GM21825 (cell line): ENCODE measurements around the gene AMDHD2.

Source experiments
- ATAC-seq: cut with Tn5 transposase; IDR thresholded peaks from one replicate; pipeline ENCODE4 v1.9.1; 2021; ENCODE audit warnings: mild to moderate bottlenecking, moderate library complexity; ENCODE audit not compliant: unreplicated experiment

AMDHD2 gene

DNA sequence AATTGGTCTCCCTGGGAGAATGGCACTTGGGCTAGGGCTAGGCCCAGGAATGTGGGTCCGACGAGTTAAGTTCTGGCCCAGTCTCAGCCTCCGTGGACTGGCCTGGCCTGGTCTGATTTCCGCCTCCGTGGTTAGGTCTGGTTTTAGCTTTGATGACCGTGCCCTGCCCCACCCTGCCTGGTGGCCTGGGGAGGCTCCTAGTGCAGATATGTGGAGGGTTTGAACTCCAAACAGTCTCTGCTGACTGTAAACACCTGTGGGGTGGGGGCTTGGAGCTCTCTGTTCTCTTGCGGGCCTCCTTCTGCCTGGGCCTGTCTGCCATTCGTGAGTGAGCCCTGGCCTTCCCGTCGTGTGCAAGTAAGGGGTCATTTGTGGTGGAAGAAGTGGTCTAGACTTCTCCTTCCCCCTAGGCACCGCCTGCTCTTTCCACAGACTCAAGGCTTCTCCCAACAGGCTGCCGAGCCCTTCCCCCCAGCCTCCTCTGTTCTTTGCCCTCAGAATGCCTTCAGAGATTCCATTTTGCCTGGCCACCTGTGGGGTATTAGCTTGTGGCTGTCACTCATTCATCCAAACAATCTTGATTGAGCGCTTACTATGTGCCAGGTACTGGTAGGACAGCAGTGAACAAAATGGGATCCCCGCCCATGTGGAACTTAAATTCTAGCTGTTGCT lies 4.9 kb upstream of the AMDHD2 start:
- no peak for ATAC-seq

DNA sequence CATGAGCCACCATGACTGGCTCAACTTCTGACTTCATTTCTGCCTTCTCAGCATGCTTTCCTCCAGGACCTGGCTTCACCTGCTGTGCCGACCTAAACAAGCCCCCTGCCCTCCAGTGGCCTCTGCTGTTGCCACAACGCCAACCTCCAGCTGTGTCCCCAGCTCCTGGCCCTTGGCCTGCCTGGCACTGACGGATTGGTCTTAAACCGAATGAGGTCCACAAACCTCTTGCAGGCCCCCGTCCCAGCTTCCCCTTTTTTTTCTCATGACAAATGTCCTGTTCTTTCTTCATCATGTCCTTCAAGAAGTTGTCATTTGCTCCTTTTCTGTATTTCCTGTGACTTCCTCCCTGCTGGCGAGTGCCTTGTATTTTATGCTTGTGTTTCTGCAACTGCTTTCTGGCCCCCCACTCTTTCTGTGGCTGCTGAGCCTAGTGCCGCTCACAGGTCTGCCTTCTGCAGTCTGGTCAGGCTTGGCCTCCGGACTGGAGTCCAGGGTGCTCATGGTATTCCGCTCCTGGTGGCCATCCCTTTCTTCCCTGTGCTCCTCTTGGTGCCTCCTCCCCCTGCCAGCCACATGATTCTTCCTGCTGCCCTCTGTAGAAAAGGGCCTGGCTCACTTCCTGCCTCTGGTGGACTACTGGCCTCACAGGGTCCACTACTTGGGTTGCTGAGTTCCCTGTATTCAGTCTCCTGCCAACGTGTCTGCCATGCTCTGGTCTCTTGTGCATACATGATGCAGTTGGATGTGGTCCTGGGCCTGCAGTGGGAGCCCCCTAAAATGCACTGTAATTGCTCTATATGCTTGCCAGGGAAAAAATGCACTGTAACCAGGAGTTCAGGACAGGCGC lies 3.6 kb upstream of the AMDHD2 start:
- no peak for ATAC-seq

DNA sequence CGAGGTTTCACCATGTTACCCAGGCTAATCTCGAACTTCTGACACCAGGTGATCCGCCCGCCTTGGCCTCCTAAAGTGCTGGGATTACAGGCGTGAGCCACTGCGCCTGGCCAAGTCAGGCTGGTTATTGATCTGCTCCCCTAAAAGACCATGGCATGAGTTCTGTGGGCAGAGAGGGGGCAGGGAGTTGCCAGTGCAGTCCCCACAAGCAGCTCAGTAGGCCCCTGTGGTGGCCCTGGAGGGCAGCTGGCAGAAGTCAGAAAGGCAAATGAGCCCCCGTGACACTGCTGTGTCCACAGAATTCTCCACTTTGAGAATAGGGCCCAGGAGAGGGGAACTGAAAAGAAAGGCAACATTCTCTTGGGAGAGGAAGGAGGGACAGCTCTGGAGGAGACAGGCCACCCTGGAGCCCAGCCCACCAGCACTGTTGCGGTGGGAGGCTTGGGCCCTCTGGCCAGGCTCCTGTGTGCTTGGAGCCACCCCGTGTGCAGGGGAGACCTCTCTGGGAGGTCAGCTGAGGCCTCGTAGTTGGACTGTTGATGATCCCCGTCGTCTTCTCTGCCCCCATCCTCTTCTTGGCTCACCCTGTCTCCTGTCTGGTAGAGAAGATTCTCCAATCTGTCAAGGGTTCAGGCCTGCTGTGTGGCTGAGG lies 2.1 kb upstream of the AMDHD2 start:
- no peak for ATAC-seq

DNA sequence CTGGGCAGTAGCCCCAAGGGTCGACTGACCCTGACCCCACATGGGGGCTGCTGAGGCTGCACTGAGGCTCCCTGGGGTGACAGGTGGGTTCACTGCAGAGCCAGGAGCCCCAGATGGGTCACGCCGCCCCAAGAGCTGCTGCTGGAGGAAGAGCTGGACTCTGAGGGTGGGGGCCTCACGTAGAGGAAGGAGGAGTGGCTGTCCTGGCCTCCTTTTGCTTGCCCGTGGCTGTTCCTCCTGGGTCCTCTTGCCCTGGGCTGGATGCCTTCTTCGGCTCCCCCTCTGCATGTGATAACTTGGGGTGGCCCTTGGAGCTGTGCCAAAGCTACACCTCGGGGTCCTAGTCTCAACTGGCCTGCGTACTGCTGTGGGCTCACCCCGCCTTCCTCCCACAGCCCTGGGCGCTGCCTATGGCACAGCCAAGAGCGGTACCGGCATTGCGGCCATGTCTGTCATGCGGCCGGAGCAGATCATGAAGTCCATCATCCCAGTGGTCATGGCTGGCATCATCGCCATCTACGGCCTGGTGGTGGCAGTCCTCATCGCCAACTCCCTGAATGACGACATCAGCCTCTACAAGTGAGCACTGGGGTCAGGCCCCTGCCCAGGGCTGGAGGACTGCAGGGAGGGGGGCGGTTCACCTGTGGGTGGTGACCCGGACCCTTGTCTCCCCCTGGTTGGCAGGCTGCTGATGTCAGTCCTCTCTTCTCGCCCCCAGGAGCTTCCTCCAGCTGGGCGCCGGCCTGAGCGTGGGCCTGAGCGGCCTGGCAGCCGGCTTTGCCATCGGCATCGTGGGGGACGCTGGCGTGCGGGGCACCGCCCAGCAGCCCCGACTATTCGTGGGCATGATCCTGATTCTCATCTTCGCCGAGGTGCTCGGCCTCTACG lies 1.1 kb upstream of the AMDHD2 start:
- ATAC-seq = no peak

DNA sequence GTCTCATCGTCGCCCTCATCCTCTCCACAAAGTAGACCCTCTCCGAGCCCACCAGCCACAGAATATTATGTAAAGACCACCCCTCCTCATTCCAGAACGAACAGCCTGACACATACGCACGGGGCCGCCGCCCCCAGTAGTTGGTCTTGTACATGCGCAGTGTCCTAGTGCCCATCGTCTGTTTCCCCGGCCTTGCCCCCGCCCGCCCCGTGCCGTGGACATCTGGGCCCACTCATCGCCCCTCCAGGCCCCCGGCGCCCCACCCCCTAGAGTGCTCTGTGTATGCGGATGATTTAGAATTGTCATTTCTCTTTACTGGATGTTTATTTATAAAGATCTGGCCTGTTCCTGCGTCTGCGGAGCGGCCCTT lies 475 bp upstream of the AMDHD2 start:
- no peak for ATAC-seq

DNA sequence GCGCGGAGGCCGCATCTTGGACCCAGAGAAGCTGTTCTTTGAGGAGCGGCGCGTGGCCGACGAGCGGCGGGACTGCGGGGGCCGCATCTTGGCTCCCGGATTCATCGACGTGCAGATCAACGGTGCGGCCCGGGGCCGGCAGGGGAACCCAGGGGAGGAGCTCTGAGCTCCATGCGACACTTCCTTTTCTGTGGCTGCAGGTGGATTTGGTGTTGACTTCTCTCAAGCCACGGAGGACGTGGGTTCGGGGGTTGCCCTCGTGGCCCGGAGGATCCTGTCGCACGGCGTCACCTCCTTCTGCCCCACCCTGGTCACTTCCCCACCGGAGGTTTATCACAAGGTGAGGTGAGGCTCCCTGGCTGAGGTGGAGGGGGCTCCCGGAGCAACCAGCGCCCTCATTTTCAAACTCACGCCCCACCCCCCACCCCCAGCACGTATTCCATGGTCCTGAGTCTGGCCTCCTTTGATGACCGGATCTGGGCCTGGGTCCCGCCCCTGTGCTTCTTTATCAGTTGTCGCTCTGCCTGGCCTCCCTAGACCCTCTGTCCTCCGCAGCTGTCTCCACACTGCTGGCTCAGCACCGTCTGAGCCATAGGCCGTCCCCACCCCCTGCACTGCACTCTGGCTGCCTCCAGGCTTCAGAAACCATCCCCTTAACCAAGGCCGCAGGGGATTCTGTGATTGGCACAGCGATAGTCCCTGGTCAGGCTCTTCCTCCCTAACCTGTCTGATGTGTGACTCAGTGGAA lies 787 bp downstream of the AMDHD2 start:
- no peak for ATAC-seq

DNA sequence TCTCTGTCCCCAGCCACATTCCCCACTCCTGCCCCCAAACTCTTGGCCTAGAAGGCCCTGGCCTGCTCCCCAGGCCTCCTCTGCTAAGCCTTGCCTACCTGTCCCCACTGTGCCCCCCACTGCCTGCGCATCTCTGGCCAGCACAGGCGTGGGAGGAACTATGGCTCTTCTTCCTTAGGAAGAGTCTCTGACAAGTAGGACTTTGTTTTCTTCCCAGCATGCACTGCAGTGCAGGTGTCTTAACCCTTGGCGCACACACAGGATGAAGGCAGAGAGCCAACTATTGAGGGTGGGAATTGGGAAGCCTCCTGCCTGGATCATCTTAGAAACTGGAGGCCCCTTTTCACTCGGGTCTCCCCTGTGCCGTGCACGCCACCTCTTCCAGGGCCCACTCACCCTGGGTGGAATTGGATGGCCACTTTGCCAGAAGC lies 3.6 kb downstream of the AMDHD2 start:
- no peak for ATAC-seq

DNA sequence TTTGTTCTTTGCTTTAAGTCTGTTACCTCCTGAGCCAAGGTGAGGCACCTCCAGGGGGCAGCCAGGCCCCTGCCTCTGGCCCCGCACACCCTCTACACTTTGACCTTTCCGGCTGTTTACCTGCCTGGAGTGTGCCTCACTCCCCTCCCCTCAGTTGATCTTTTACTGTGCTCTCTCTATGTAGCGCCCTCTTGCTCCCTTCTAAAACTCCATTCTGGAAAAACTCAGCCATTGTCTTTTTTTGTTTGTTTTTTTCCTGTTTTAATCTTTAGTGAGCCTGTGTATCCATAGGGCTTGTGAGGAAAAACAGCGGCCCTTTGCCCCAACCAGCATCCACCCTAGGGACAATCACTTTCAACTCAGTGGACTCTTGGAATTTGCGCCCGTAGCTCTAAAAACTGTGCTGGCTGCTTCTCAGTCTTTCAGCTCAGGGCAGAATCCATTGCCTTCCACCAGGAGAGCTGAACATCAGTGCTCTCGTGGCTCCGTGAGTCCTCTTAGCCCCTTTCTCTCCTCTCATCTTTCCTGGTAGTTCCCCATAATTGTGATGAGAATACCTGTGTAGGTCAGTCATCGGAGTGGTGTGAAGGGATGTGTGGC lies 4.3 kb downstream of the AMDHD2 start:
- no peak for ATAC-seq

DNA sequence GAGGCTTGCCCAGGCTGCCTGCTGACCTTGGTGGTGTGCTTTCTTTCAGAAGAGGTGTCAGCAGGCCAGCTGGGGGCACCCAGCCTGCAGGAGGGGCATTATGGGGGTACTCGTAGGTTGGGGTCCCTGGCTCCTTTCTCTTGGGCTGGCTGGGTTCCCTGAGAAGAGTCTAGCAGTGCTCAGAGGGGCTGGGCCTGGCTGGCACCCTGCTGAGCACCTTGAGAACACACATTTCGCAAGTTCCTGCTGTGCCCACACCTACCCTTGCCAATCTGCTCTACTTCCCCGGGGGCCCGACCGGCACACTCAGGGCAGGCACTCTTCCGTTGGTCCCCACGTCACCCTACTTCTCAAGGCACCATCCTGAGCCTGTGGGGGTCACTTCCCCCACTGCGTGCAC lies 6.0 kb downstream of the AMDHD2 start:
- no peak for ATAC-seq

DNA sequence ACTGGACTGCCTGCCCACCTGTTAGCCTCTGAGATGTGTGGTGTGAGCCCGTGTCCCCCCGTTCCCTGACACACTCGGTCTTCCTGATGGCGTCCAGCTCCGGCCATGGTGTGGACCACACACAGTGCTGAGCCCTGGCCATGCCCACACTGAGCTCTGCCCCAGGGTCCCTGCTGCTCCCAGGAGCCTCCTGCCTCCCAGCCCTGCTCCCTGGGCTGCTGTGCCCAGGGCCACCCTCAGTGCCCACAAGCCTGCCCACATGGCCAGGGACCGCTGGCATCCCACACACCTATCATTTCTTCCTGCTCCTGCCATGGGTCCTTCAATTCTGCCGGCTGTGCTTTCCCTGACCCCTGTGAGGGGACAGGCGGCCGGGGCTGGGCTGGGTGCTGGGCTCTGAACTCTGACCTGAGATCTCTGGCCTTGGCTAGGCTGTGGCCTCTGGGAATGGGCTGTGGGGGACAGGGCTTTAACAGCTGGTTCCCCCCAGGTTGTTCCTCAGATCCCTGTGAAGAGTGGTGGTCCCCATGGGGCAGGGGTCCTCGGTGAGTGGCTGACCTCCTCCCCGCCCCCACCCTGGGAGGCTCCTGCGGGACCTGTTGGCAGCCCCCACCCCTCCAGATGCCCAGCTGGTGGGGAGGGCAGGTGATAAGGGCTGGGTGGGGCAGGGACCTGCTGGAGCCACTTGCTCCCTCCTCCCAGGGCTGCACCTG lies 7.1 kb downstream of the AMDHD2 start:
- no peak for ATAC-seq

DNA sequence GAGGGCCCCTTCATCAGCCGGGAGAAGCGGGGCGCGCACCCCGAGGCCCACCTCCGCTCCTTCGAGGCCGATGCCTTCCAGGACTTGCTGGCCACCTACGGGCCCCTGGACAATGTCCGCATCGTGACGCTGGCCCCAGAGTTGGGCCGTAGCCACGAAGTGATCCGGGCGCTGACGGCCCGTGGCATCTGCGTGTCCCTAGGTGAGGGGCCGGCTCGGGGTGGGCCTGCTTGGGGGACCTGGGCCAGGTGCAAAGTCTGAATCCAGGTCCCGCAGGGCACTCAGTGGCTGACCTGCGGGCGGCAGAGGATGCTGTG lies 7.6 kb downstream of the AMDHD2 start:
- ATAC-seq = no peak

DNA sequence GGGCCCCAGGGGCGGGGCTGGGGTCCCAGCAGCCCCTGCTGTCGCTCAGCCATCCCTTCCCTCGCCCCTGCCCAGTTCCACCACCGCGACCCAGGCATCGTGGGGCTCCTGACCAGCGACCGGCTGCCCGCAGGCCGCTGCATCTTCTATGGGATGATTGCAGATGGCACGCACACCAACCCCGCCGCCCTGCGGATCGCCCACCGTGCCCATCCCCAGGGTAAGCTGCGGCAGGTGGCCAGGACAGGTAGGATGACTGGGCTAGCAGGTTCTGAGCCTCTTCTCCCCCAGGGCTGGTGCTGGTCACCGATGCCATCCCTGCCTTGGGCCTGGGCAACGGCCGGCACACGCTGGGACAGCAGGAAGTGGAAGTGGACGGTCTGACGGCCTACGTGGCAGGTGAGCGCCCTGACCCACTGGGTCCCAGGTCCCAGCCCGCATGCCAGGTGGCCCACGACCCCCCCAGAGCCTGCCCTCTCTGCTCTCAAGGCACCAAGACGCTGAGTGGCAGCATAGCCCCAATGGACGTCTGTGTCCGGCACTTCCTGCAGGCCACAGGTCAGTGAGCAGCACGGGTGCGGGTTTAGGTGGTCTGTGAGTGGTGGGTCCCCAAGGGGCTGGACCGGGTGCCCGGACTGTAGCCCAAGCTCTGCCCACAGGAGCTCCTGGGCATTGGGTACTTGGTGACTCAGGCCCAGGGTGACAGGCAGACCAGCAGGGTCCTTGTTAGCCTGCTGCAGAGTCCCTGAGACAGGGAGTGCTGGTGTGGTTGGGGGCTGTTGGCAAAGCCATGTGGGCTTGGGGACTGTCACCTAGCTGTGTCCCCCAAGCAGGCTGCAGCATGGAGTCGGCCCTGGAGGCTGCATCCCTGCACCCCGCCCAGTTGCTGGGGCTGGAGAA lies 8.2 kb downstream of the AMDHD2 start:
- no peak for ATAC-seq

DNA sequence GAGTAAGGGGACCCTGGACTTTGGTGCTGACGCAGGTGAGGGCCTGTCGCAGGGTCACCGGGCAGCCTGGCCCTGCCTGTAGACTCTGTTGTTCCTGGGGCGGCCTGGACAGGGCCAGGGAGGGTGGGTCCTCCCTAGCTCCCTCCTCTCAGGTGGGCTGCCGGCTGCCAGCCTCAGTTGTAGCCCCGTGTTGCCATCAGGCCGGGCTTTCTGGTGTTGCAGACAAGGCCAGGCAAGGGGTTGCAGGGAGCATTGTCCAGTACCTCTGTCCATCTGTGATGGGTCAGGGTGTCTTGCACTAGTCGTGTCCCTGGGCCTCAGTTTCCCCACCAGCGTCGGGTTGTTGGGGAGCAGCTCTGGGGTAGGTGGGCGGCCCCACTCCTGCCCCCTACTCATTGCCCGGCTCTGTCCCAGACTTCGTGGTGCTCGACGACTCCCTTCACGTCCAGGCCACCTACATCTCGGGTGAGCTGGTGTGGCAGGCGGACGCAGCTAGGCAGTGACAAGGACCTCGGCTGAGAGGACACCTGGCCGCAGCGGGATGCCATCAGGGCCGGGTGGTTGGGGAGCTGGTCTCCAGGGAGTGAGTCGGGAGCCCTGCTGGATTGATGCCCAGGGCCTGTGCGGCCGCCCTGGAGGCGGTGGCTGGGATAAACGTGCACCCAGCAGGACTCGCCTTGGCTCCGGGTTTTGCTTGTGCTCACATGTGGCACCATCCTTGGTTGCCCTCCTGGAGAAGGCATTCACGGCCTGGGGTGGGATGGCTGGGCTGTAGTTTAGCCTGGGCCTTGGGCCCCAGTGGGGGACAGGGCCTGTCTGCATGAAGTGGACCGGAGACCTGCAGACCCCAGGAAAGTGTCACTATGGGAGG lies 9.1 kb downstream of the AMDHD2 start:
- ATAC-seq = no peak

DNA sequence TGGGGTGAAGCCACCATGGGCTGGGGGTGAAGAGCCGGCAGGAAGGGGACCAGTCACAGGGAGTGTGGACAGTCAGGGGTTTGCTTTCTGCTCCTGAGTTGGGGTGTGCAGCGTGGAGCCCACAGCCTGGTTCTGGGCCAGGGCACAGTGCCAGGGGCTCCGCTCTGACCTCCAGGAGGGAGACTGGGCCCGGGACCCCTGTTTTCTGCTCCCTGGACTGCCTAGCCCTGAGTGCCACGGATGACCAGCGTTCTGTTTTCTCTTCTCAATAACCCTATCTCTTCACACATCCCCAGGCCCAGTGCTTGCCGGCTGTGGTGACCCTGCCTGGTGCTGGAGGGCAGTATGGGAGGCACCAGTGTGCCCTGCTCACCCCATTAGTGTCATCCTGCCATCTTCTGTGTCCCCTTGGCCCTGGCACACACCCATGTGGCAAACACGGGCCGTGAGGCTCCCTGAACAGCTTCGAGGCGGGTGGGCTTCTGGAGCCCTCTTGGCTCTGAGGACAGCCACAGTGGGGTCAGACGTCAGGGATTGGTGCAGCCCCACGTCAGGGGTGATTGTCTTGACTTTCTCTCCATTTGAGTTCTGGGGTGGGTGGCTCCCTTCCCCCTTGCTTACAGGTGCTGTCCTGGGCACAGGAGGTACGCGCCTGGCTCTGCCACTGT lies 9.9 kb downstream of the AMDHD2 start:
- ATAC-seq = no peak

DNA sequence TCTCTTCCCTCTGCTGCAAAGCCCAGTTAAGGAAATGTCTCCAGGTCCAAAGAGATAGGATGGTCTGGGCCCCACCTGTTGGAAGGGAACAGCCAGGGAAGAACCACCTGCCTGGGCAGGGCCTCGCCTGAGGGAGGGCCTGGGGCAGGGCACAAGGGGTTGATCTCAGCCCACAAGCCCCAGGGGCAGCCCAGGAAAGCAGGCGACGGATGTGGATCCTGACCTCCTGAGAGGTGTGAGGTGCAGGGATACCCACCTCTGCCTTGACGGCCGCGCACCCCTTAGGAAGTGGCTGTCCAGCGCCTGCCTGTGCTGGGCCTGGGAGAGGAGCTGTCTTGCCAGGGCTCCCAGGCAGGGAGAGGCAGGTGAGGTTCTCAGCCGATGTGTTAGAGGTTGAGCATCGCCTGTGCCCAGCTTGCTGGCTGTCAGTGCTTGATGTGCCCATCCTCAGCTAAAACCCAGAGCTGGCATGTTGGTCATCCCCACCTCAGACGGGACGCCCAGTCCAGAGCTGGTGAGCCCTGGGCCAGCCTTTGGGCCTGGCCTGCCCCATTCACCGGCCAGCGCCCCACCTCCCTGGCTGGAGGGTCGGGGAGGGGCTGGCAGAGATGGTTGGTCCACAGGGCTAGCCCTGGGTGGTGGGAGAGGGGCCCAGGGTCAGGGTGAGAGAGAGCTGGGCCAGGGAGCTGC lies 10.6 kb downstream of the AMDHD2 start:
- ATAC-seq = no peak

DNA sequence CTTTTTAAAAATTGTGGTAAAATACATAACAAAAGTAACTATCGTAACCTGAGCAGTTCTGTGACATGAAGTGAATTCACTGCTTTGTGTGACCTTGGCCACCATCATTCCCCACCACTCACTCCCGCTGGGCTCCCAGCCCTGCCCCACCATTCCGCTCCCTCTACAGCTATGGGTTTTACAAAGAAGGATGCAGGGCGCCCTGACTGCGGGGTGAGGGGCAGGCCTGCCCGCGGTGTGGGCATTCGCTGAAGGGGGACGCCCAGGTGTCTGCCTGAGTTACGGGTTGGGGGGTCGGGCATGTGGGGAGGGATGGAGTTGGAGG lies 11.2 kb downstream of the AMDHD2 start, which contains the start of gene CEMP1:
Gene CEMP1 (minus strand): TSS at position 38 of the 325 bp plus-strand sequence. CDS start 335 bp downstream, outside the sequence.
- ATAC-seq = peak; percentile 1
